ENCODE data around the gene TUFT1. TPM values are rescaled to one million over a fixed set of nuclear protein-coding genes. Genes with fewer than 3 reads are reported as not detected.

Gene TUFT1
- total RNA-seq, 1 experiment from 2014 or later = 2.6 TPM

DNA sequence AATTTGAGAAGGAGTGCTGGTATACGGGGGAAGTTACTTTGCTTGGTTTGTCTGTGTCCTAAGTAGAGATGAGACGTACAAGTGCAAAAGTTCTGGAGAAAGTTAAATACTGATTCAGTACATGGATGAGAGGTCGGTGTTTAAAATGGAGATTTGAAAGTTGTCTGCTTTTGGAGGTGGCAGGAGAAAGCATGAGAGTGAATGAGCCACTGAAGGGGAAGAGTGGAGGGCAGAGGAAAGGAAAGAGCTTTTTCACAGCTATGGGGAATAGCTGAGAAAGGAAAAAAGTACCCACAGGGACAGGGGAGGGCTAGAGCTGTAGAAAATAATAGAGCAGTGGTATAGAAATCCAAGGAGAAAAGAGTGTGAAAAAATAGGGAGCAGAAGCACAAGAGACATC is 47.1 kb upstream of the TUFT1 start:
- H3K27ac ChIP-seq (ENCODE audit: low read depth, low read length, poor library complexity, severe bottlenecking) = no peak overlapping the region
- ChIA-PET POLR2A (ENCODE audit: low non-redundant PET) (interaction anchor here (0.6 kb wide), 1 partner anchor 917 kb away, joined by 3 read pairs; no protein-coding TSS in a partner anchor), CTCF (no interaction called here)
- no peak overlapping the region for H3K4me3 ChIP-seq (ENCODE audit: low read depth, low read length, poor library complexity, severe bottlenecking)
- H3K9me3 ChIP-seq (ENCODE audit: low read depth, low read length, poor library complexity, severe bottlenecking) = no peaks in the 10 kb centered on the region
- intact Hi-C loops (cut with micrococcal nuclease; ENCODE audit: unreplicated experiment) = no loop called here
- no peaks in the 10 kb centered on the region for H3K27me3 ChIP-seq (replicated peaks; ENCODE audit: insufficient read depth, low read depth, low read length, poor library complexity)
- BruUV-seq (replicated peaks) = no TSS peak
- peaks cover 19% of the 10 kb centered on the region for H3K4me1 ChIP-seq (ENCODE audit: insufficient read depth, low read length, poor library complexity, severe bottlenecking)
- no peak for TF ChIP-seq EZH2 (IDR thresholded peaks at IDR 0.05; ENCODE audit: borderline replicate concordance, low read depth, low read length, poor library complexity, severe bottlenecking)
- no peak for TF ChIP-seq CTCF (conservative IDR thresholded peaks at IDR 0.05; ENCODE audit: low read depth, low read length)
- no peak for DNase-seq (ENCODE audit: low spot score)
- no peaks in the 10 kb centered on the region for H3K36me3 ChIP-seq (ENCODE audit: insufficient read depth, low read length, poor library complexity, severe bottlenecking)

DNA sequence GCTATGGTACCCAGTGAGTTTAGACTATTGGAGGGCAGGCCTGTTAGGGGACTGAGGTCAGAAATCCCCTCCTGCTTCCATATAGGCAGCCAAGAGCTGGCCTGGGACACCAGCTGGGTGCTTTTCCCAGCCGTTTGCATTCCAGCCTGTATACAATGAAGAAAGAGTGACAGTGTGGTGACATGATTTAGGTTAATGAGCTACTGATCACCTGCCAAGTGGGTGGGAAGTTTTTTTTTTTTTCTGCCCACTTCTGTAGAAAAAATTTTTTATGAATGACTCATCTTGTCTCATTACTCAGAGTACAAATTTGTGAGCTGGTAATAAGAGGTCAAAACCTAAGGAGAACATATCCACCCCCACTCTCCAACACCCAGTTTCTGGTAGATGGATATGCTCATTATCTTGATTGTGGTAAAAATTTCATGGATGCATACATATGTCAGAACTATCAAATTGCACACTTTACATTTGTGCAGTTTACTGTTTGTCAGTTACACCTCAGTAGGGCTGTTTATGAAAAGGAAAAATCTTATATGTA is 45.3 kb upstream of the TUFT1 start:
- Histone ChIP-seq H3K9me3 (ENCODE audit: low read depth, low read length, poor library complexity, severe bottlenecking) (no peaks in the 10 kb centered on the region), H3K4me1 (ENCODE audit: insufficient read depth, low read length, poor library complexity, severe bottlenecking) (peaks cover 19% of the 10 kb centered on the region), H3K27ac (ENCODE audit: low read depth, low read length, poor library complexity, severe bottlenecking) (no peak overlapping the region), H3K4me3 (ENCODE audit: low read depth, low read length, poor library complexity, severe bottlenecking) (no peak overlapping the region), H3K36me3 (ENCODE audit: insufficient read depth, low read length, poor library complexity, severe bottlenecking) (no peaks in the 10 kb centered on the region), H3K27me3 (replicated peaks; ENCODE audit: insufficient read depth, low read depth, low read length, poor library complexity) (no peaks in the 10 kb centered on the region)
- intact Hi-C loops (cut with micrococcal nuclease; ENCODE audit: unreplicated experiment) = no loop called here
- ChIA-PET POLR2A (ENCODE audit: low non-redundant PET) (no interaction called here), CTCF (interaction anchor here (0.7 kb wide), 1 partner anchor 174 kb away, joined by 10 read pairs; no protein-coding TSS in a partner anchor)
- BruUV-seq (replicated peaks) = no TSS peak
- DNase-seq (ENCODE audit: low spot score) = peak; percentile 82
- TF ChIP-seq EZH2 (IDR thresholded peaks at IDR 0.05; ENCODE audit: borderline replicate concordance, low read depth, low read length, poor library complexity, severe bottlenecking) = no peak
- no peak for TF ChIP-seq CTCF (conservative IDR thresholded peaks at IDR 0.05; ENCODE audit: low read depth, low read length)

DNA sequence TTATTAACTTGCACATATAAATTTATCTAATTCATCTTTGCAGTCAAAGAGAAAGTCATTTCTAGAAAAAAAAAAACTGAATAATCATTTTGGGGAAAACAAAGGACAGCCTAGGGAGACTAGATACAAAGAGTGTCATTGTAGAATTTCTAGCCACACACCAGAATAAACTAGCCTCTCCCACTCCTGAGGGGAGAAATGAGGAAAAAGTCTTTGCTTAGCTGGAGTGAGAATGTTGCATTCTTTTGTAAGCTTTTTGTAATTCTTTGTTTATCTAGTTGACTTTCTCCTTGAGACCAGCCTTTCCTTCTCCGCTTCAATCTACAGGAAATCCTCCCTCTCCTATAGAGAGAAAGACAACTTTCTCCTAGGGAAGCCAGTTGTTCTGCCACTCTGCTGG is 44.8 kb upstream of the TUFT1 start:
- peak overlapping the region; percentile 38 for H3K27ac ChIP-seq (ENCODE audit: low read depth, low read length, poor library complexity, severe bottlenecking)
- CTCF ChIA-PET = interaction anchor here (0.7 kb wide), 1 partner anchor 175 kb away, joined by 10 read pairs; no protein-coding TSS in a partner anchor
- no peaks in the 10 kb centered on the region for H3K27me3 ChIP-seq (replicated peaks; ENCODE audit: insufficient read depth, low read depth, low read length, poor library complexity)
- intact Hi-C loops (cut with micrococcal nuclease; ENCODE audit: unreplicated experiment) = no loop called here
- H3K9me3 ChIP-seq (ENCODE audit: low read depth, low read length, poor library complexity, severe bottlenecking) = no peaks in the 10 kb centered on the region
- H3K36me3 ChIP-seq (ENCODE audit: insufficient read depth, low read length, poor library complexity, severe bottlenecking) = no peaks in the 10 kb centered on the region
- no peak for DNase-seq (ENCODE audit: low spot score)
- no peak overlapping the region for H3K4me3 ChIP-seq (ENCODE audit: low read depth, low read length, poor library complexity, severe bottlenecking)
- H3K4me1 ChIP-seq (ENCODE audit: insufficient read depth, low read length, poor library complexity, severe bottlenecking) = peaks cover 19% of the 10 kb centered on the region
- BruUV-seq (replicated peaks) = no TSS peak
- POLR2A ChIA-PET (ENCODE audit: low non-redundant PET) = no interaction called here
- TF ChIP-seq EZH2 (IDR thresholded peaks at IDR 0.05; ENCODE audit: borderline replicate concordance, low read depth, low read length, poor library complexity, severe bottlenecking) (no peak), CTCF (conservative IDR thresholded peaks at IDR 0.05; ENCODE audit: low read depth, low read length) (no peak)

All from A673 (cell line).